K562 (cell line): ENCODE data around the gene RAI1. TPM values are rescaled to one million over a fixed set of nuclear protein-coding genes. Genes with fewer than 3 reads are reported as not detected.

Experiments
- ATAC-seq: fragments of 200-7000 bp; cut with Tn5 transposase; 3 replicates; pipeline ENCODE4 v1.9.1; 2020; ENCODE audit warnings: moderate library complexity
- BruUV-seq: library from RNA; stranded (reverse); fragments of 400-500 nt; replicated peaks from 2 replicates; lab custom pipeline; 2021; lab: Mats Ljungman, UMichigan
- CTCF ChIA-PET: fragments of 300-600 bp; formaldehyde crosslinking; extraction: SDS; loops from one replicate; lab custom pipeline; 2021; ENCODE audit warnings: low intra/inter-chr PET ratio; lab: Yijun Ruan, JAX
- POLR2A ChIA-PET: fragments of 300-600, 350-650 bp; sonication (Branson Sonifier 250); formaldehyde crosslinking; extraction: SDS; loops from one replicate; lab custom pipeline; 2021; ENCODE audit warnings: antibody characterized with exemption, inconsistent platforms; lab: Yijun Ruan, JAX
- DNase-seq, 4 experiments: peaks; one replicate each; pipeline versions ENCODE4 v3.0.0 to v3.0.0-alpha.2; 2011 to 2018; ENCODE audit warnings: low spot score in 3 of 4, mixed read lengths in 3 of 4; ENCODE audit errors: extremely low read depth in 1 of 4
- FAIRE-seq: peaks from 2 replicates; lab custom pipeline; 2011; peaks lifted over from hg19 to GRCh38; lab: Jason Lieb, UNC
- H2AFZ ChIP-seq: 2 replicates; pipeline ENCODE4 v1.6.0; 2011; ENCODE audit warnings: low read depth, low read length, control low read depth, inconsistent platforms
- H3K27ac ChIP-seq: fragments of 200-600 bp; 3 replicates; pipeline ENCODE4 v1.8.0; 2011; ENCODE audit warnings: low read depth, mild to moderate bottlenecking, control low read depth, inconsistent platforms, low read length, moderate library complexity, mixed read lengths; ENCODE audit errors: extremely low read depth
- H3K27me3 ChIP-seq, 2 experiments: fragments of 300-600 bp in 1 of 2; 2 replicates in 1 of 2; 3 replicates in 1 of 2; pipeline versions ENCODE4 v1.6.0 to v1.8.0; 2011; ENCODE audit warnings: inconsistent platforms in 2 of 2, low read length in 2 of 2, mild to moderate bottlenecking in 1 of 2, mixed read lengths in 1 of 2, moderate library complexity in 1 of 2; ENCODE audit not compliant: control insufficient read depth in 2 of 2, insufficient read depth in 2 of 2
- H3K36me3 ChIP-seq: fragments of 300-600 bp; 3 replicates; pipeline ENCODE4 v1.8.0; 2011; ENCODE audit warnings: mild to moderate bottlenecking, low read length, inconsistent platforms; ENCODE audit not compliant: control insufficient read depth, insufficient read depth
- H3K4me1 ChIP-seq, 2 experiments: fragments of 200-600 bp in 1 of 2; replicated peaks in 1 of 2; 2 replicates in 1 of 2; 3 replicates in 1 of 2; pipeline versions ENCODE4 v1.5.1 to v1.8.0; 2011; ENCODE audit warnings: inconsistent platforms in 2 of 2, low read length in 2 of 2, mild to moderate bottlenecking in 1 of 2, mixed read lengths in 1 of 2, moderate library complexity in 1 of 2; ENCODE audit not compliant: control insufficient read depth in 2 of 2, insufficient read depth in 2 of 2
- H3K4me2 ChIP-seq: 2 replicates; pipeline ENCODE4 v1.6.1; 2011; ENCODE audit warnings: low read length, control low read depth, inconsistent platforms, mixed read lengths; ENCODE audit not compliant: insufficient read depth
- H3K4me3 ChIP-seq: fragments of 200-600 bp; sonication (generic), shearing (Covaris generic); 2 replicates; pipeline ENCODE4 v1.5.1; 2016; ENCODE audit warnings: control low read depth, inconsistent platforms
- H3K79me2 ChIP-seq: fragments of 200-600 bp; 3 replicates; pipeline ENCODE4 v1.8.0; 2011; ENCODE audit warnings: low read length, inconsistent platforms; ENCODE audit not compliant: control insufficient read depth, insufficient read depth
- H3K9ac ChIP-seq, 2 experiments: 2 replicates each; pipeline versions ENCODE4 v1.6.0 to v1.6.1; 2011; ENCODE audit warnings: low read depth in 2 of 2, low read length in 2 of 2, control low read depth in 1 of 2, inconsistent platforms in 1 of 2, mild to moderate bottlenecking in 1 of 2, mixed read lengths in 1 of 2; ENCODE audit not compliant: insufficient read depth in 1 of 2
- H3K9me1 ChIP-seq: one replicate; pipeline ENCODE4 v1.6.0; 2011; ENCODE audit warnings: inconsistent platforms, mild to moderate bottlenecking, low read length, moderate library complexity; ENCODE audit not compliant: control insufficient read depth, insufficient read depth
- H3K9me3 ChIP-seq: replicated peaks from 2 replicates; pipeline ENCODE4 v1.5.1; 2011; ENCODE audit warnings: low read depth, low read length, inconsistent platforms; ENCODE audit not compliant: control insufficient read depth, insufficient read depth
- H4K20me1 ChIP-seq: replicated peaks from 2 replicates; pipeline ENCODE4 v1.6.1; 2011; ENCODE audit warnings: low read length, inconsistent platforms, mixed read lengths; ENCODE audit not compliant: control insufficient read depth, insufficient read depth
- FOXP1 ChIP-seq: sonication (generic); formaldehyde crosslinking; IDR thresholded peaks from 2 replicates; pipeline ENCODE4 v1.8.0; 2022; ENCODE audit warnings: mild to moderate bottlenecking, missing genetic modification reagents
- GATAD2A ChIP-seq: fragments of 450-650 bp; IDR thresholded peaks from 2 replicates; pipeline ENCODE4 v1.6.1; 2017
- GTF2F1 ChIP-seq: IDR thresholded peaks from 2 replicates; pipeline ENCODE4 v1.6.1; 2011; ENCODE audit warnings: low read depth, low read length, improper control_type of control experiment
- MXI1 ChIP-seq: IDR thresholded peaks from 2 replicates; pipeline ENCODE4 v1.6.1; 2011; ENCODE audit warnings: low read depth, mild to moderate bottlenecking, improper control_type of control experiment, low read length
- MYBL2 ChIP-seq, 2 experiments: fragments of 450-650 bp in 1 of 2; sonication (generic) in 1 of 2; formaldehyde crosslinking in 1 of 2; IDR thresholded peaks; 2 replicates each; pipeline versions ENCODE4 v1.6.1 to v1.8.1; 2017 to 2022; ENCODE audit warnings: borderline replicate concordance in 1 of 2, inconsistent platforms in 1 of 2, low read depth in 1 of 2, mild to moderate bottlenecking in 1 of 2, missing genetic modification reagents in 1 of 2, moderate library complexity in 1 of 2
- MYNN ChIP-seq, 2 experiments: sonication (generic); formaldehyde crosslinking in 1 of 2; IDR thresholded peaks; 2 replicates each; pipeline versions ENCODE4 v1.5.0 to v1.6.1; 2016 to 2020; ENCODE audit warnings: antibody characterized with exemption in 1 of 2, missing genetic modification reagents in 1 of 2
- NFIX ChIP-seq: fragments of 250-450 bp; sonication (Bioruptor Pico); IDR thresholded peaks from 2 replicates; pipeline ENCODE4 v1.4.0; 2020; ENCODE audit warnings: low read depth, mild to moderate bottlenecking, moderate library complexity
- PML ChIP-seq: IDR thresholded peaks from 2 replicates; pipeline ENCODE4 v1.6.1; 2012; ENCODE audit warnings: low read length, inconsistent platforms
- SMARCC2 ChIP-seq: fragments of 450-650 bp; IDR thresholded peaks from 2 replicates; pipeline ENCODE4 v1.6.1; 2017; ENCODE audit warnings: antibody characterized with exemption, moderate library complexity, mild to moderate bottlenecking, low read depth
- ZC3H11A ChIP-seq: IDR thresholded peaks from 2 replicates; pipeline ENCODE4 v1.6.1; 2012; ENCODE audit warnings: low read depth, low read length, improper control_type of control experiment
- ZFP30 ChIP-seq: fragments of 250-450 bp; sonication (Bioruptor Pico); IDR thresholded peaks from 2 replicates; pipeline ENCODE4 v1.8.0; 2022; ENCODE audit warnings: moderate library complexity, mild to moderate bottlenecking, inconsistent platforms, borderline replicate concordance
- ZFP36 ChIP-seq: fragments of 150-350 bp; IDR thresholded peaks from 2 replicates; pipeline ENCODE4 v1.6.1; 2018; ENCODE audit warnings: low read length, low read depth; ENCODE audit not compliant: partially characterized antibody
- ZNF124 ChIP-seq: sonication (generic); formaldehyde crosslinking; IDR thresholded peaks from 2 replicates; pipeline ENCODE4 v1.8.1; 2022; ENCODE audit warnings: missing genetic modification reagents
- ZNF274 ChIP-seq: IDR thresholded peaks from 2 replicates; pipeline ENCODE4 v1.6.1; 2011; ENCODE audit warnings: low read depth, mild to moderate bottlenecking, low read length, moderate library complexity, borderline replicate concordance
- ZNF518B ChIP-seq: fragments of 250-450 bp; sonication (Bioruptor Pico); IDR thresholded peaks from 2 replicates; pipeline ENCODE4 v1.5.0; 2021; ENCODE audit warnings: mild to moderate bottlenecking, moderate library complexity
- WGBS: fragments of 100-300 bp; shearing (Covaris generic); methylation state at CpG from one replicate; pipeline ENCODE4 v1.1.6; 2016; ENCODE audit warnings: low coverage, mixed read lengths; ENCODE audit not compliant: insufficient coverage; ENCODE audit errors: missing lambda C conversion rate; 5-methylcytosine and 5-hydroxymethylcytosine counted together
- in situ Hi-C: fragments of 300-500 bp; cut with MboI; formaldehyde crosslinking; loops from 4 replicates; pipeline ENCODE4 v1.15.0; 2018; ENCODE audit warnings: inconsistent platforms, mixed read lengths
- intact Hi-C: fragments of 100-400 bp; cut with micrococcal nuclease; formaldehyde crosslinking; loops from 2 replicates; pipeline ENCODE4 v1.14.2; 2022
- polyA plus RNA-seq, 8 experiments: library from polyadenylated mRNA; depleted of rRNA in 4 of 8; stranded (reverse) in 5 of 8; unstranded in 3 of 8; fragments of >200 nt; fragmentation: Nextera tagmentation in 2 of 8; fragmentation: Illumina TruSeq in 1 of 8; extraction: Ambion mirVana in 2 of 8; extraction: Trizol in 1 of 8; gene quantifications; 2 replicates each; pipeline versions ENCODE4 v1.2.1 to v1.2.3, GENCODE V29; 2011 to 2014; ENCODE audit warnings: inconsistent platforms in 1 of 8, missing spikeins in 1 of 8
- total RNA-seq, 7 experiments: library from RNA; depleted of rRNA in 6 of 7; stranded (reverse); fragments of >200 nt in 6 of 7; fragmentation: Illumina TruSeq in 2 of 7; extraction: Trizol in 2 of 7; gene quantifications; 2 replicates each; pipeline versions ENCODE4 v1.2.1 to v1.2.3, GENCODE V29; 2011 to 2021; ENCODE audit warnings: low replicate concordance in 1 of 7

Gene RAI1
- total and polyA plus RNA-seq, 9 of the 15 experiments (the other 6 are each of a cell fraction or from before 2014, with no cell fraction given) = 0.68 to 19.9 (median 5.5) TPM

- no peak for TF ChIP-seq ZC3H11A
Measured at GRCh38 chr17:17757391-17757791, 76.1 kb downstream of the RAI1 start (continued).

DNA sequence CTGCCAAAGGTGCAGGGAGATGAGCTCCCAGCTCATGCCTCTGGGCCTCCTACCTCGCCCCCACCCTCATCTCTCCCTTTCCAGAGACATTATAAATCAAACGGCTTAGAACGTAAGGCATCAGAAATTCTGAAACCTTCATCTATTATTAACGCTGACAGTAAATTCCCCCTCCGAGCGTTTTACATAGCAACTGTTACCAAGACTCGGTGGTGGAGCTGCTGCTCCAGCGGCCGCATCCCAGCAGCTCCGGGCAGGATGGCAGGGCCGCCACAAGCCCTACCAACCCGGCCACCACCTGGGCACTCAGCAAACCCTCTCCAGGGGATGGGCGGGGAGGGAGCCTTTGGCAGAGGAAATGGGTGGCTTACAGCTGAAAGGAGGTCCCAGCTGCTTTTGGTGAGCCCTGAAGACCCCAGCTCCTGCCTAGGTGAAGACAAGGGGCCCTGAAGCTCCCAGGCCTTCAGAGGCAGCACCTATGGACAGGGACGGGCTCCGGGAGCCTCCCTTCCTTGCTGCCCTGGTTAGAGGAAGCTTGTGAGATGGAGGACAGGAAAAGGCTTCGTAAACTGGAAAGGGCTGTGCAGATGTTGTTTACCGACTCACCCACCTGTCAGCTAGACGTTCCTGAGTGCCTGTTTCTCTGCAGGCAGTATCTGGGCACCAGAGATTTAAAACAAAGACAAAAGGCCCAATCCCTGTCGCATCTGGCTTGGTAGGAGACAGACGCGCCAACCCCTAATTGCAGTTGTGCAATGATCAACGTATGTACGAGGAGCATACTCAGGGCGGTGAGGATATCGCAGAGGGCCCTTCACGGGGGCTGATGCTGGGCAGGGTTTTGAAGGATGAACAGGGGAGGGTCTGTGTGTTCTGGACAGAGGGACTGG is 76.9 kb downstream of the RAI1 start:
- intact Hi-C loops = no loop called here
- H4K20me1 ChIP-seq = no peaks in the 10 kb centered on the region
- no peak overlapping the region for H3K4me2 ChIP-seq
- in situ Hi-C loops = no loop called here
- H3K4me1 ChIP-seq = peaks cover 1% of the 10 kb centered on the region in 2 experiments; a peak in 3 of 5 replicates
- no peaks in the 10 kb centered on the region for H3K27me3 ChIP-seq
- no peak for DNase-seq
- no peak for ATAC-seq
- no peak overlapping the region for H3K4me3 ChIP-seq
- BruUV-seq = no TSS peak
- H3K9me3 ChIP-seq = no peaks in the 10 kb centered on the region
- 77% methylated on average over 20 of the region's 26 CpGs for WGBS
- POLR2A ChIA-PET = interaction anchor here (0.6 kb wide), 2 partner anchors 25 to 274 kb away, joined by 3 read pairs; no protein-coding TSS in a partner anchor
- no peak overlapping the region for H2AFZ ChIP-seq
- CTCF ChIA-PET = no interaction called here
- FAIRE-seq = no peak
- H3K36me3 ChIP-seq = peaks cover 4% of the 10 kb centered on the region; the same call in 1 of the 3 replicates
- TF ChIP-seq PML (no peak), MYBL2 (IDR thresholded peaks at IDR 0.05; ENCODE audit: low read depth) (no peak), MYBL2 (CRISPR knock-in tag; IDR thresholded peaks at IDR 0.05; ENCODE audit: borderline replicate concordance) (no peak), MYNN (IDR thresholded peaks at IDR 0.05) (no peak), MYNN (CRISPR knock-in tag; IDR thresholded peaks at IDR 0.05) (no peak), NFIX (CRISPR knock-in tag) (no peak), ZFP36 (no peak), GTF2F1 (no peak), ZNF124 (CRISPR knock-in tag) (no peak), ZNF274 (no peak), SMARCC2 (no peak), FOXP1 (CRISPR knock-in tag) (no peak), MXI1 (no peak), GATAD2A (no peak), ZNF518B (CRISPR knock-in tag) (no peak), ZFP30 (CRISPR knock-in tag) (no peak)
- peaks cover 13% of the 10 kb centered on the region for H3K79me2 ChIP-seq
- H3K9me1 ChIP-seq = no peaks in the 10 kb centered on the region
- H3K9ac ChIP-seq = no peak overlapping the region; a peak in 1 of 4 replicates
- no peak overlapping the region for H3K27ac ChIP-seq
